Colonic mucosa (tissue), 4 donors: ENCODE data around the gene SIGLEC5. TPM values are rescaled to one million over a fixed set of nuclear protein-coding genes. Genes with fewer than 3 reads are reported as not detected.

Experiments
- DNase-seq: peaks from one replicate; pipeline ENCODE4 v3.0.0-alpha.2; 2020
- H3K27ac ChIP-seq: fragments of 200-600 bp; one replicate; pipeline ENCODE4 v1.8.0; 2021
- H3K27me3 ChIP-seq: fragments of 200-600 bp; one replicate; pipeline ENCODE4 v1.8.0; 2021
- H3K36me3 ChIP-seq: fragments of 200-600 bp; one replicate; pipeline ENCODE4 v1.8.0; 2021
- H3K4me1 ChIP-seq: fragments of 200-600 bp; one replicate; pipeline ENCODE4 v1.8.0; 2021; ENCODE audit warnings: mild to moderate bottlenecking
- H3K4me3 ChIP-seq: fragments of 200-600 bp; one replicate; pipeline ENCODE4 v1.8.0; 2021
- H3K9ac ChIP-seq, 2 donors: one replicate each; pipeline ENCODE4 v1.7.0; 2013; ENCODE audit warnings: control low read depth in 2 of 2, low read depth in 2 of 2, low read length in 2 of 2
- H3K9me3 ChIP-seq: fragments of 200-600 bp; one replicate; pipeline ENCODE4 v1.8.0; 2021
- intact Hi-C: fragments of 100-400 bp; cut with DNase I; formaldehyde crosslinking; loops from one replicate; pipeline ENCODE4 v1.14.1; 2022
- total RNA-seq, 2 donors: library from RNA; stranded (reverse); fragmentation: NEBNext Ultra II Directional in 1 of 2; extraction: Animal tissue kit (Norgen Biotek cat#: 25700) in 1 of 2; gene quantifications; one replicate each; pipeline ENCODE4 v1.2.1, GENCODE V29; 2021
- TF ChIP-seq, protein P1 (sequence below): fragments of 200-600 bp; IDR thresholded peaks from one replicate; pipeline ENCODE4 v1.8.0; 2022; ENCODE audit warnings: antibody characterized with exemption, mild to moderate bottlenecking
- donor health status: healthy.
- donor health status: DM: no; HTN: no; CAD: no.
- donor health status: DM: no; HTN: no; CAD: no.

SIGLEC5 gene
- total RNA-seq, 2 donors from 2014 or later, result not detected

DNA sequence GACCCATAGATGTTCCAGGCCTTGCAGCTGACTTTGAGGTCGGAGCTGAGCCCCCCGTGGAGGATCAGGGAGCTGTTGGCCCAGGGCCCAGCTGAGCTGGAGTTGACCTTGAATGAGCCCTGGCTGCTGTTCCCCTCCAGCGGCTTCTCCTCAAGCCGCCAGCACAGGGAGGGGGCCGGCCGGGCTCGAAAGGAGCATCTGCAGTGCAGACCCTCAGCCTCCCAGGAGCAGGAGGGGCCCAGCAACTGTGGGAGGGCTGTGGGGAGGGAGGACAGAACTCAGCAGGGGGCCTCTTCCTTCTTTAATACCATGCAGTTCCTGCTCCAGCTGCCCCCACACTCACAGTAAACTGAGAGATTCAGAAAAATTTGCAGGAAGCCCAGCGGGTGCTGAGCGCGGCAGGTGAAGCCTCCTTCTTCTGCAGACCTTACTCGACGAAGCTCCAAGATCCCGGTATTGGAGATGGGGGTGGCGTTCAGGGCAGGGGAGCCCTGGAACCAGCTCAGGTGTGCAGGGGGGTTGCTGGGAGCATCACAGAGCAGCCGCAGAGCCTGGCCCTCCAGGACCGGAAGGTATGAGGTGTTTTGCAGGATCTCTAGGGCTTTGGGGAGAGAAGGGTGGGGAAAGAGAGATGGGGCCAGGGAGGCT lies 2.6 kb downstream of the SIGLEC5 start:
- DNase-seq, result no peak
- no peak overlapping the region for H3K27ac ChIP-seq
- no peaks in the 10 kb centered on the region for H3K36me3 ChIP-seq
- intact Hi-C loops, result no loop called here
- H3K4me1 ChIP-seq, result no peaks in the 10 kb centered on the region
- no peaks in the 10 kb centered on the region for H3K27me3 ChIP-seq
- H3K4me3 ChIP-seq, result no peak overlapping the region
- no peaks in the 10 kb centered on the region for H3K9me3 ChIP-seq
- no peak overlapping the region for H3K9ac ChIP-seq
- TF ChIP-seq, protein P1, sequence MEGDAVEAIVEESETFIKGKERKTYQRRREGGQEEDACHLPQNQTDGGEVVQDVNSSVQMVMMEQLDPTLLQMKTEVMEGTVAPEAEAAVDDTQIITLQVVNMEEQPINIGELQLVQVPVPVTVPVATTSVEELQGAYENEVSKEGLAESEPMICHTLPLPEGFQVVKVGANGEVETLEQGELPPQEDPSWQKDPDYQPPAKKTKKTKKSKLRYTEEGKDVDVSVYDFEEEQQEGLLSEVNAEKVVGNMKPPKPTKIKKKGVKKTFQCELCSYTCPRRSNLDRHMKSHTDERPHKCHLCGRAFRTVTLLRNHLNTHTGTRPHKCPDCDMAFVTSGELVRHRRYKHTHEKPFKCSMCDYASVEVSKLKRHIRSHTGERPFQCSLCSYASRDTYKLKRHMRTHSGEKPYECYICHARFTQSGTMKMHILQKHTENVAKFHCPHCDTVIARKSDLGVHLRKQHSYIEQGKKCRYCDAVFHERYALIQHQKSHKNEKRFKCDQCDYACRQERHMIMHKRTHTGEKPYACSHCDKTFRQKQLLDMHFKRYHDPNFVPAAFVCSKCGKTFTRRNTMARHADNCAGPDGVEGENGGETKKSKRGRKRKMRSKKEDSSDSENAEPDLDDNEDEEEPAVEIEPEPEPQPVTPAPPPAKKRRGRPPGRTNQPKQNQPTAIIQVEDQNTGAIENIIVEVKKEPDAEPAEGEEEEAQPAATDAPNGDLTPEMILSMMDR, result no peak

DNA sequence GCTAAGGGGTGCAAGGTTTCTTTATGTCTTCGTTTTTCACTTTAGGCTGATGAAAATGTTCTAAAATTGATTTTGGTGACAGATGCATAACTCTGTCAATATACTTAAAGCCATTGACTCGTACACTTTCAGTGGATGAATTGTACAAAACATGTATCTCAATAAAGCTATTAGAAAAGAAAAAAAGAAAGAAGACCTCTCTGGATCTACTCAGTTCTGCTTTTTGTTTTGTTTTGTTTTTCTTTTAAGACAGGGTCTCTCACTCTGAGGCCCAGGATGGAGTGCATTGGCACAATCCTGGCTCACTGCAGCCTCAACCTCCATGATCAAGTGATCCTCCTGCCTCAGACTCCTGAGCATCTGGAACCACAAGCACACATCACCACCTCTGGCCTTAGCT lies 3.5 kb downstream of the SIGLEC5 start:
- TF ChIP-seq, protein P1, result no peak
- intact Hi-C loops, result no loop called here
- H3K4me1 ChIP-seq, result no peaks in the 10 kb centered on the region

DNA sequence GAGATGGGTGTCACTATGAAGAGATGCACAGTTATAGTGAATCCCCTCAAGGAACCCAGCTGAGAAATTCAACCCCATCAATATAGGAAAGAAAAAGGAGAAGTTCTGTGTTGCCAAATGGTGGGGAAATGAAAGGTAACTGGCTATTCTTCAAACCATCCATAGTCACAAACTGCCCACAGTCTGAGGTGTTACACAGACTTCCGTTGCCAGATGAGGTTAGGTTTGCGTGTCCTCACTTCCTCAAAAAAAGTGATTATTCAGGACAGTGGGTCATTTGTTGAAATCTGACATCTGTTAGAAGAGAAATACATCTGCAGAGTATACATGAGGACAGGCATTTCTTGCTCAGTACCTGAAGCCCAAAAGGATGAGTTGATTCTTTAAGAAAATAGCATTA lies 9.0 kb downstream of the SIGLEC5 start:
- TF ChIP-seq, protein P1, result no peak
- Histone ChIP-seq H3K27me3 (no peaks in the 10 kb centered on the region), H3K4me3 (no peak overlapping the region), H3K27ac (no peak overlapping the region), H3K9me3 (no peaks in the 10 kb centered on the region), H3K9ac (no peak overlapping the region), H3K4me1 (no peaks in the 10 kb centered on the region), H3K36me3 (no peaks in the 10 kb centered on the region)
- intact Hi-C loops, result no loop called here
- DNase-seq, result no peak

More for the DNA sequence above, 3.5 kb downstream of the SIGLEC5 start:
- Histone ChIP-seq H3K27me3 (no peaks in the 10 kb centered on the region), H3K9me3 (no peaks in the 10 kb centered on the region), H3K27ac (no peak overlapping the region), H3K36me3 (no peaks in the 10 kb centered on the region), H3K4me3 (no peak overlapping the region), H3K9ac (no peak overlapping the region)
- no peak for DNase-seq

DNA sequence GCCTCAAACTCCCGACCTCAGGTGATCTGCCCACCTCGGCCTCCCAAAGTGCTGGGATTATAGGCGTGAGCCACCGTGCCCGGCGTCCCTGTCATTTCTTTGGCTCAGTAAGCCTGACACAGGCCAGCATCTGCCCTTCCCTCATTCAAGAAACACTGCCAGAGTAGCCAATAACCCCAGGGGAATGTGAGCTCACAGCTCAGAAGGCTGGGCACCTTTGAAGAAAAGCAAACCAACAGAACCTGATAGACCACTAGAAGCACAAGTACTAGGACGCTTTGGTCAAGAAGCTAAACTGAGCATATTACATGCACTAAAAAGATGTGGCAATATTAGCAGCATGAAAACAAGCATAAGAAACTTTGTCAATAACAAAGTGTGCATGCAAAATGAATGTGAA lies 14.2 kb downstream of the SIGLEC5 start:
- H3K9me3 ChIP-seq, result no peaks in the 10 kb centered on the region
- intact Hi-C loops, result no loop called here
- TF ChIP-seq, protein P1, result no peak
- no peaks in the 10 kb centered on the region for H3K36me3 ChIP-seq
- DNase-seq, result no peak
- H3K4me1 ChIP-seq, result no peaks in the 10 kb centered on the region
- H3K4me3 ChIP-seq, result no peak overlapping the region
- no peak overlapping the region for H3K9ac ChIP-seq
- H3K27me3 ChIP-seq, result no peaks in the 10 kb centered on the region
- no peak overlapping the region for H3K27ac ChIP-seq

DNA sequence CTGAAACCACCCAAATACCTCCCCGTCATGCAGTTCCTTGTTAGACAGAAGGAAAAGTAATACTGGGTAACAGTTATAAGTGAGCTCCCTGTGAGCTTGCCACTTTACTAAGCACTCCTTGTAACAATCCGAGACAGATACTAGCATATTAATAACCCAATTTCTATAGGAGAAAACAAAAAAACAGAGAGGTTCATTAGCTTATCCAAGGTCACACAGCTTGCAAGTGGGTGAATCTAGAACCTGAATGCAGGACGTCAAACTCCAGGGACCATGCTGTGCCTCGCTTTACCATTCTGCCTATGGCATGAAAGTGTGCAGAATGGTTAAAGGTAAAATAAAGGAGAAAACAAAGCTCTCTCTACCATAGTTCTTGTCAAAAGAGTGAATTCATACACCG lies 15.4 kb downstream of the SIGLEC5 start:
- no peak for DNase-seq
- Histone ChIP-seq H3K9me3 (no peaks in the 10 kb centered on the region), H3K4me1 (no peaks in the 10 kb centered on the region), H3K4me3 (no peak overlapping the region), H3K9ac (no peak overlapping the region), H3K27ac (no peak overlapping the region), H3K36me3 (no peaks in the 10 kb centered on the region), H3K27me3 (no peaks in the 10 kb centered on the region)
- TF ChIP-seq, protein P1, result no peak
- intact Hi-C loops, result no loop called here
